Stimulated activated naive B cell treated with anti-CD40 and anti-IgM and Interleukin-4, amounts not matched to agents 10 μg/mL and 1 μg/mL and 100 μg/mL, for 72 hours (primary cell): Measurements from ENCODE around the gene BTBD7.
A peak's percentile ranks its signal among the peaks of the same experiment; 100 is the strongest.

Experiments
- ATAC-seq, 2 donors: fragments of 150-1000 bp; cut with Tn5 transposase; replicated peaks; 2 replicates each; pipeline ENCODE4 v1.10.0; 2021; ENCODE audit warnings: moderate library complexity in 1 of 2
- DNase-seq: peaks from one replicate; pipeline ENCODE4 v3.0.0; 2021
- H3K27ac Mint-ChIP-seq: one replicate; pipeline ENCODE4 v1.8.0; 2022; ENCODE audit warnings: mild to moderate bottlenecking, mixed read lengths
- H3K27me3 Mint-ChIP-seq, 2 donors: one replicate each; pipeline ENCODE4 v1.8.0; 2022; ENCODE audit warnings: mixed read lengths in 2 of 2
- H3K36me3 Mint-ChIP-seq, 2 donors: one replicate each; pipeline ENCODE4 v1.8.0; 2022; ENCODE audit warnings: mixed read lengths in 2 of 2, mild to moderate bottlenecking in 1 of 2
- H3K4me1 Mint-ChIP-seq, 2 donors: one replicate each; pipeline ENCODE4 v1.8.0; 2022; ENCODE audit warnings: mixed read lengths in 2 of 2, mild to moderate bottlenecking in 1 of 2
- H3K4me3 Mint-ChIP-seq, 2 donors: one replicate each; pipeline ENCODE4 v1.8.0; 2022; ENCODE audit warnings: mild to moderate bottlenecking in 2 of 2, mixed read lengths in 2 of 2, moderate library complexity in 1 of 2
- H3K9me3 Mint-ChIP-seq, 2 donors: one replicate each; pipeline ENCODE4 v1.8.0; 2022; ENCODE audit warnings: mixed read lengths in 2 of 2, mild to moderate bottlenecking in 1 of 2

Gene BTBD7

GRCh38 chr14:93302688-93303581 is 29.9 kb downstream of the BTBD7 start:
- Mint-ChIP-seq H3K27me3 (no peaks in the 10 kb centered on the region), H3K27ac (no peak overlapping the region), H3K4me3 (no peak overlapping the region), H3K9me3 (no peaks in the 10 kb centered on the region), H3K36me3 (peaks cover 5 to 18% of the 10 kb centered on the region in 2 donors), H3K4me1 (peaks cover 29 to 58% of the 10 kb centered on the region in 2 donors)
- no peak for DNase-seq
- no peak for ATAC-seq

- Mint-ChIP-seq H3K27ac (peak overlapping the region; percentile 0), H3K36me3 (peaks cover 5 to 18% of the 10 kb centered on the region in 2 donors), H3K4me3 (no peak overlapping the region), H3K4me1 (peaks cover 23 to 50% of the 10 kb centered on the region in 2 donors), H3K27me3 (no peaks in the 10 kb centered on the region), H3K9me3 (no peaks in the 10 kb centered on the region)
- DNase-seq: no peak
- ATAC-seq: no peak
Measured at GRCh38 chr14:93301821-93302447, 30.9 kb downstream of the BTBD7 start.

DNA sequence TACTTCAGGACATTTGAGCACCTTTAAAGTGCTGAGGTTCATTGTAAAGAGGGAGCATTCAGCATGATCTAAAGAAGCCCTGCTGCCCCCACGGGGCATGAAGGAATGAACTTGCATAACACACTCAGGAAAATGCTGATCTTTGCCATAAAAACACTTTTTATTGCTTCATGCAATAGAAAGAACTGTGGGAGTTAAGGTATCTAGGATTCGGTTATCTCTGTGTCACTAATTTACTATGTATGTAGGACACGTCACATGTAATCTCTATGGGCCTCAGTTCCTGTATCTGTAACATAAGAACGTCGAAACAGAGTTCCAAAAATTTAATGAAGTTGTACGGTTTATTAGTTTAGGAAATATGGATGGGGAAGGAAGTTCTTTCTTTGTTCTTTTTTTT is 33.0 kb downstream of the BTBD7 start:
- DNase-seq (no peak), ATAC-seq (no peak)
- no peak overlapping the region for H3K27ac Mint-ChIP-seq
- H3K9me3 Mint-ChIP-seq: no peaks in the 10 kb centered on the region
- H3K4me3 Mint-ChIP-seq: no peak overlapping the region
- H3K36me3 Mint-ChIP-seq: peaks cover 5 to 18% of the 10 kb centered on the region in 2 donors
- H3K4me1 Mint-ChIP-seq: peaks cover 18 to 41% of the 10 kb centered on the region in 2 donors
- no peaks in the 10 kb centered on the region for H3K27me3 Mint-ChIP-seq

DNA sequence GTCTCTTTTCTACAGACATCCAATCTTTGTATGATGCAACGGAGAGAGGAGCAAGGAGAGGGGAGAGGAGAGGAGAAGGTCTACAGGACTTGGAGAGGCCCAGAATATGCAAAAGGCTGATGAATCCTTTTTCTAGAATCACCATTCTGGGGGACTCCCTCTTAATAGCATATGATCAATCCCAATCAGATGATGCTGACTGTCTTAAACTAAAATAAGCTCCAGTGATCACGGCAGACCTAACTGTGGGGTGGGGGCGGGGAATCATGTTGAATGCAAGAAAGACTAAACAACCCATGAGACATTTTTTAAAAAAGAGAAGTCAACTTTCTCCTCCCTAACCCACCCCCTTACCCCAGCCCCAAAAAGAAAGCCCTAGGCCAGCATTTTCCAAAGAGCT is 33.4 kb downstream of the BTBD7 start:
- H3K4me1 Mint-ChIP-seq: peaks cover 16 to 41% of the 10 kb centered on the region in 2 donors
- DNase-seq: no peak
- ATAC-seq: no peak
- H3K27ac Mint-ChIP-seq: peak overlapping the region; percentile 17
- H3K4me3 Mint-ChIP-seq: no peak overlapping the region
- no peaks in the 10 kb centered on the region for H3K27me3 Mint-ChIP-seq
- H3K9me3 Mint-ChIP-seq: no peaks in the 10 kb centered on the region
- peaks cover 7 to 18% of the 10 kb centered on the region in 2 donors for H3K36me3 Mint-ChIP-seq

GRCh38 chr14:93295541-93296220 is 37.2 kb downstream of the BTBD7 start:
- Mint-ChIP-seq H3K4me1 (peaks cover 7 to 28% of the 10 kb centered on the region in 2 donors), H3K27ac (no peak overlapping the region), H3K4me3 (no peak overlapping the region), H3K27me3 (no peaks in the 10 kb centered on the region), H3K9me3 (no peaks in the 10 kb centered on the region), H3K36me3 (peaks cover 9 to 12% of the 10 kb centered on the region in 2 donors)
- ATAC-seq (no peak), DNase-seq (no peak)

DNA sequence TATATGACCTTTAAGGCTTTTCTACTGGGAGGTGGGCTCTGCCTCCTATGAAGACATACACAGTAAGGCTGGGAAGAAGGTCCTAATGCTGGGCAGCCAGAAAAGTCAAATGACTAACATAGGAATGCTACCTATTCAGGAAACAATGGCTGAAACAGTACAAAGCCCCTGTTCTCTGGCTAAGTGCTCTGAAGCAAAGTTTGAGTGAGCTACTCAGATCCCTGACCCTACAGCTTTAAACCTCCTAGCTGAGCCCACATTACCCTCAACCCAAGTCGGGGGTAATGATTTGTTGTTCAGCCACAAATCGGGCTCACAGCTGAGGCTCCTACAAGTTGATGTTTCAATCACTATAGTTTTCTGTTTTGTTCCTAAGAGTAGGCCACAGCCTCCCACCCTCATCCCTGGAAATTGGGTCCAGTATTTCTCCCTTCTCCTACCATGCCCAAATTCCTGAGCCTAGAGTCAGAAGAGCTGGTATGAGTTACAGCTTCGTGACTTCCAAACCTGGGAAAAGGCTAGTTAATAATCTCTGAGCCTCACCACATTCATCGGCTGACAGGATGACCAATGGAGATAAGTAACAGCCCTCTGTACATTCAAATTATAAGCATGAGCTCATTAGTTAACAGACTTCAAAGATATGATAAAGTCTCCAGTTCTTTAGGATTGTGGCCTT is 46.5 kb downstream of the BTBD7 start:
- H3K4me3 Mint-ChIP-seq: no peak overlapping the region
- no peaks in the 10 kb centered on the region for H3K9me3 Mint-ChIP-seq
- DNase-seq: no peak
- H3K4me1 Mint-ChIP-seq: peaks cover 17 to 37% of the 10 kb centered on the region in 2 donors
- no peaks in the 10 kb centered on the region for H3K27me3 Mint-ChIP-seq
- ATAC-seq: no peak
- H3K27ac Mint-ChIP-seq: no peak overlapping the region
- peaks cover 14 to 20% of the 10 kb centered on the region in 2 donors for H3K36me3 Mint-ChIP-seq

GRCh38 chr14:93285044-93285443 is 47.8 kb downstream of the BTBD7 start:
- Mint-ChIP-seq H3K36me3 (peaks cover 14 to 20% of the 10 kb centered on the region in 2 donors), H3K27ac (no peak overlapping the region), H3K9me3 (no peaks in the 10 kb centered on the region), H3K4me3 (no peak overlapping the region), H3K4me1 (peaks cover 17 to 37% of the 10 kb centered on the region in 2 donors), H3K27me3 (no peaks in the 10 kb centered on the region)
- DNase-seq (no peak), ATAC-seq (no peak)

DNA sequence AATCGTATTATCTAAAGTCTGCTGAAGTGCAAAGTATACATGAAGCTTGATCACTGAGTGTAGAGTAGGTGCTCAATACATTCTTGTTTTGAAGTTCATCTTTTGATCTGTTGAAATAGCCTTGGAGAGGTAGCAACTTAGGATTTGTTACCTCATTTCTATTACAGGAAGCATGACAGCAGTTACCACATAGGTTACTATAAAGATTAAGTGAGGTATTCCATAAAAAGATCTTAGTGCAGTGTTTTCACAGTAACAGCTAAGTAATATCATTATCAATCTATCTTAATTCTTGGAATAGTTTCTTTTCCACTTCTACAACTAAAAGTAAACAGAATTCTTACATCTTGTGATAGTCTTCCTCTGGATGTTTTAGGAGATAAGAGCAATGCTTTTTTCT is 50.9 kb downstream of the BTBD7 start:
- DNase-seq: no peak
- Mint-ChIP-seq H3K9me3 (no peaks in the 10 kb centered on the region), H3K36me3 (peaks cover 12 to 13% of the 10 kb centered on the region in 2 donors), H3K27me3 (no peaks in the 10 kb centered on the region), H3K4me1 (peaks cover 9 to 13% of the 10 kb centered on the region in 2 donors), H3K4me3 (no peak overlapping the region), H3K27ac (no peak overlapping the region)
- no peak for ATAC-seq

- Mint-ChIP-seq H3K27me3 (no peaks in the 10 kb centered on the region), H3K9me3 (no peaks in the 10 kb centered on the region), H3K36me3 (peaks cover 7 to 15% of the 10 kb centered on the region in 2 donors), H3K4me1 (peaks cover 7 to 8% of the 10 kb centered on the region in 2 donors), H3K4me3 (no peak overlapping the region), H3K27ac (no peak overlapping the region)
- no peak for ATAC-seq
- DNase-seq: no peak
Measured at GRCh38 chr14:93280743-93281142, 52.1 kb downstream of the BTBD7 start.

DNA sequence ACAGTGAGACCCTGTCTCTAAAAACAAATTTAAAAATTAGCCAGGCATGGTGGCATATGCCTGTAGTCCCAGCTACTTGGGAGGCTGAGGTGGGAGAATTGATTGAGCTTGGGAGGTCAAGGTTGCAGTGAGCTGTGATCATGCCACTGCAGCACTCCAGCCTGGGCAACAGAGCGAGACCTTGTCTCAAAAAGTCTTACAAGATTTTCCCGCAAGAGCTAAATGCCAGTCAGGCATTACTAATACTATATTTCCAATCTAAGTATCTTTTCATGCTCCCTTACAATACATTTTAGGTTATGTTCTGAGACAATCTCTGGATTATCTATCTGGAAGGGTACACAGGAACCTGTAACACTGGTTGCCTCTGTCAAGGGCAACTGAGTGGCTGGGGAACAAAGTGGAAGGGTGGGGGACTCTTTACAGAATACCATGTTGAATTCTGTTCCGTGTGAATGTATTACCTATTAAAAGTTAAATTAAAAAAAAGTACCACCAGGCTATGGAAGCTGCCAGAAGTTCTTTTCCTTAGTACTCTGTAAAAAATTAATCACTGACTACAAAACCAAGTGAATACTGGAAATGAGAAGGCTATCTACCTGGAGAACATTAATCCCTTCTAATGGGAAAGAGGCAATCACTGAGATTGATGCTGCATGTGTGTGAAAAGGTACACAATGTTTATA is 56.7 kb downstream of the BTBD7 start:
- Mint-ChIP-seq H3K36me3 (peaks cover 10 to 22% of the 10 kb centered on the region in 2 donors), H3K4me1 (peaks cover 0 to 10% of the 10 kb centered on the region in 2 donors), H3K4me3 (no peak overlapping the region), H3K27ac (no peak overlapping the region), H3K27me3 (no peaks in the 10 kb centered on the region), H3K9me3 (no peaks in the 10 kb centered on the region)
- no peak for ATAC-seq
- no peak for DNase-seq

GRCh38 chr14:93274055-93274806 is 58.6 kb downstream of the BTBD7 start:
- peaks cover 0 to 11% of the 10 kb centered on the region in 2 donors for H3K4me1 Mint-ChIP-seq
- H3K27ac Mint-ChIP-seq: no peak overlapping the region
- H3K36me3 Mint-ChIP-seq: peaks cover 11 to 23% of the 10 kb centered on the region in 2 donors

GRCh38 chr14:93271111-93271510 is 61.7 kb downstream of the BTBD7 start:
- Mint-ChIP-seq H3K27ac (peak overlapping the region; percentile 56), H3K27me3 (no peaks in the 10 kb centered on the region), H3K4me3 (no peak overlapping the region), H3K36me3 (peaks cover 13 to 28% of the 10 kb centered on the region in 2 donors), H3K9me3 (no peaks in the 10 kb centered on the region), H3K4me1 (peaks cover 6 to 10% of the 10 kb centered on the region in 2 donors)
- DNase-seq (no peak), ATAC-seq (no peak)

More at GRCh38 chr14:93274055-93274806, 58.6 kb downstream of the BTBD7 start:
- Mint-ChIP-seq H3K4me3 (no peak overlapping the region), H3K9me3 (no peaks in the 10 kb centered on the region), H3K27me3 (no peaks in the 10 kb centered on the region)
- ATAC-seq (no peak), DNase-seq (no peak)
